SIG-M5 treated with dmso at 0.1 percent for 504 hours (cell line): Measurements from ENCODE around the gene KDM5B.
"Not testable (repeated sequence)": the region's sequence is repeated elsewhere in the genome, so short reads cannot be mapped to it uniquely, and the experiment has no call there.

Source experiments
- DNase-seq: peaks from one replicate; lab custom pipeline; 2025; ENCODE audit not compliant: unreplicated experiment; lab: John Stamatoyannopoulos, UW

The KDM5B gene

GRCh38 chr1:202812176-202813026 lies 4.2 kb upstream of the KDM5B start:
- peak; percentile 62 for DNase-seq

DNA sequence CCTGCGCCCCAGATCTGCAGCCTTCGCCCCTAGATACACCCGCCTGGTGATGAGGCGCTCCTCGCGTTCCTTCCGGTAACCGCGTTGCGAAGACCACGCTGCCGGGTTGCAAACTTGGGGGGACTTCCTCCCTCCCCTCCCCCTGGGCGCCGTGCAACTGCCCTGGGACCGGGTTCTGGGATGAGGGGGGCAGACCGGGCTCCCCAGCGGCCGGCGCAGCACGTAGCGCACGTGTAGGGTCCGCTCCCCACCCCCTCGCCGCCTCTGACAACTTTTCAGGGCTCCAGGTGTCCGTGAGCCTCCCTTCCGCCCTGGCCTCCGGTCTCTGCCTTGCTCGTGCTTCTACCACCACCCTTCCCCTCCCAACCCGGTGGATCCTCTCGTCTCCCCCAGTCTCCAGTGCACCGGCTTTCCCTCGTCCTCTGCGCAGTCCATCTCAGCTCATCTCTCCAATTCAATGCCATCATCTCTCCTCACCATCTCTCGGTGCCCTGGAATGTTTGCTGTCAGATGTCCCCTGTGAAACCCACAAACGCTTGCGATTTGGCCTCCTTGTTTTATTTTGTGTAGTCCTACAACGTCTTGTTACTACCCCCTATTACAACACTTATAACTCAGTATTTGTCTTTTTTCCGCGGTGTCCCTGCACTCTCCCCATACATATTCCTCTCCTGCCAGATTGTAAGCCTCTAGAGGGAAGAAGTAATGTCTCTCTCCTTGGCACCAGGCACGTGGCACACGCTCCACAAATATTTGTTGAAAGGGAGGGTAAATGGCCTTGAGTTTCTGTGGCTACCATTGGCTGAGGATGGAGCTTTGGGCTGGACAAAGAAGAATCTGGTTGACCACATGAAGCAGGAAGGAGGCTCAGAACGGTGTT lies 3.3 kb upstream of the KDM5B start:
- no peak for DNase-seq

DNA sequence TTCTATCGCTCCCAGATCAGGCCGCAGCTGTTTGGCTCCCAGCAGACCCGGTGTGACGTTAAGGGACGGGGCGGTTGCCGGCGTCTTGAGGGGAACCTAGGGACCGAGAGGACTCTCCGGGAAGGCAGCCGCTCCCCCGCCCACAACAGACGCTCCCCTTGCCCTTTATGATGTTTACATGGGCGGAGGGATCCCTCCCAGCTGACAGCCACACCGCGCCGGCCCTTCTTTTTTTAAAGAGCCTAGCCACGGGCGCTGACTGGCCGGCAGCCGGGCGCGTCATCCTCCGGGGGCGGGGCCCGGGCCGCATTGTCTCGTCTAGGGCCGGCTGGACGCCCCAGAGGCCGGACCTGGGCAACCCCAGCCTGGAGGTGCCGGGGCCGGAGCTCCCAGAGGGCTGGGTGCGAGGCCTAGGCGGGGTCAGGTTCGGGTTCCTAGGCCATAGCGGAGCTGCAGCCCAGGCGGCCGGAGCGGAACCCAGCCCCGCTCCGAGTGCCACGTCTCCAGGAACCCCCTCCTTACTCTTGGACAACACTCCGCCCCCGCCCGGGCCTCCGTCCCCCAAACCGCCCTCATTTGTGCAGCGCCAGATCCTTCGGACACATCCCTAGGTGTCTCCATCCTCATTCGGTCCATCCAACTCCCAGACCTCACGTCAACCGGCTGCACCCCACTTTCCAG lies 2.5 kb upstream of the KDM5B start, which contains the start of gene PCAT6:
Gene PCAT6 (plus strand): TSS at position 340 of the 681 bp plus-strand sequence.
- DNase-seq = peak; percentile 98

- DNase-seq = no peak
These were observed 2.0 kb upstream of the KDM5B start for GRCh38 chr1:202810193-202810614.

GRCh38 chr1:202809597-202810159 lies 1.5 kb upstream of the KDM5B start:
- no peak for DNase-seq

- DNase-seq = peak; percentile 62
These were observed 733 bp downstream of the KDM5B start for GRCh38 chr1:202807451-202807925.

GRCh38 chr1:202806845-202807450 lies 1.3 kb downstream of the KDM5B start:
- DNase-seq = peak; percentile 54

DNA sequence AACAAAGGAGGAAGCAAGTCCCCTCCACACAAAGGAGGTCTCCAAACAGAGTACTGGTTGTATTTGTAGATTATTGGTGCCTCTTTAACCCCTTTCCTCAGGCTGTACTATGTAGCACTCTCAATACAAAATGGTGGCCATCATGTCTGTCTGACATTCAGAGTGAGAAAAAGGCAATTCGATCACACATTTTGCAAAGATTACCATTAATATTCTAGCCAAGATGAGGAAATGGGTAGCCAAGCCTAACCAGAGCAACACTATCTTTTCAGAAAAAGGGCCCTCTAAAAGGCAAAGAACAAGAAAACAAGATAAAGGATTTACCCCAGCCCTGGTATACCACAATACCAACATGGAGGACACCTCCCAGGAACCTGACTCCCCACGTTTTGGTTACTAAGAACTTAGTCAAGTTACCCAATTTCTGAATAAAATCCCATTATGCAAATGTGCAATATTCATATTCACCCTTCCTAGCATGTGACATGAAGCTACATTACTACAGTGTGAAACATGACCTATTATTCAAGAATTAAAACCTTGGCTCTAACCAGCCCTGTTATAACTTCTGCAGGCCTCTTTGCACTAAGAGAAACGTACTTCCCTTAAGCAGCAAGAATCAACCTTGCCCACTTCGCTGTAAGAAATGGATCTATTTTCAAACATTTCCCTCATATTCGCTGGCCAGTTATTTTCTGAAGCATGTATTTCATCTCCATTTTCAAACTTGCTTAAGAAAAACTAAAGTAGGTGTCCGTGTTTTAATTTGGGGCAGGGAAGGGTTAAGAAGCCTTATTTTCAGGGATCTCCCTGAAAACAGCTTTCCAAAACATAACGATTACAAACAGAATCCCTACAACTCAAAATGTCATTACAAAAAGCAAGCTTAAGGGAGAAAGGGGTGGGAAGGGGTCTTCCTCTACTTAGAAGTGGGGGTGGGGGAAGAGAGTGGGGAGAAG lies 2.1 kb downstream of the KDM5B start:
- peak; percentile 62 for DNase-seq

DNA sequence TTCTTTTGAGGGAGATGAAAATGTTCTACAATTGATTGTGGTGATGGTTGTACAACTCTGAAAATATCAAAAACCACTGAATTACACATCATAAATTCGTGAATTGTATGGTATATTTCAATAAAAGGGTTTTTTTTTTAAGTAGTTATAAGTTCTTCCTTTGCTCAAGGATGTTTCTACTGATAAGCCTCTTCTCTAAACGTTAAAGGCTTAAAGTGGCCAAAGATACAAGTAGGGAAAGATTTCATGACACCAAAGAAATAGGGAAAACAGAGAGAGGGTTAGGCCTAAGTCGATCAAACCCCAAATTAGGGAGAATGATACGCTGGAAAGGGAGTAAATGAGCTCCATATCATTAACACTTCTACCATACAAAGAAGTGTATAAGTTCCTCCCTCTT lies 4.1 kb downstream of the KDM5B start:
- DNase-seq = no peak

DNA sequence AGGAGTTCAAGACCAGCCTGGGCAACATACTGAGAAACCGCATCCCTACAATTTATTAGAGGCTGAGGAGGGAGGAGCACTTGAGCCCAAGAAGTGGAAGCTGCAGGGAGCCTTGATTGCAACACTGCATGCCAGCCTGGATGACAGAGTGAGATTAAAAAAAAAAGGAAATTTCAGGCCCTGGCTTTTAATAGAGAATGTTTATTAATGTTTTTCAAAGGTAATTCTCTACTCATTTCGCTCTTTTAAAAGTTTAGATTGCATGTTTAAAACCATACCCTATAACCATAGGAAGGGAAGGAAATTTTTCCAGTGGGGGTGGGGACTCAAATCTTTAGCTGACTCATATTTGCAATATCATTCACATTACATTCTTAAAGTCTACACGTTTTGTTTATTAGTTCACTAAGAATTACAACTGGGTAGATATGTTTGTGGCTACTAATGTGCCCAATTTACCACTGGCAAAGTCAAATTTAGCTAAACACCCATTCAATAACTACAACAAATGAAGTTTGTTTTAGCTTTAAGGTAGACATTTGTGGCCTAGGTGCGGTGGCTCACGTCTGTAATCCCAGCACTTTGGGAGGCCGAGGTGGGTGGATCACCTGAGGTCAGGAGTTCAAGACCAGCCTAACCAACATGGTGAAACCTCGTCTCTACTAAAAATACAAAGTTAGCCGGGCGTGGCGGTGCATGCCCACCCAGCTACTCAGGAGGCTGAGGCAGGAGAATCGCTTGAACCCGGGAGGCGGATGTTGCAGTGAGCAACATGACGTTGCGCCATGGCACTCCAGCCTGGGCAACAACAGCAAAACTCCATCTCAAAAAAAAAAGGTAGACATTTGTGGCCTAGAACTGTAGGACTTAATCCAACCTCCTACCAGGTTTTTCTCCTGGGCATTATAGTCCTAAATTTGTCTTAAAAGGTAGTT lies 5.0 kb downstream of the KDM5B start:
- peak; percentile 80 for DNase-seq

DNA sequence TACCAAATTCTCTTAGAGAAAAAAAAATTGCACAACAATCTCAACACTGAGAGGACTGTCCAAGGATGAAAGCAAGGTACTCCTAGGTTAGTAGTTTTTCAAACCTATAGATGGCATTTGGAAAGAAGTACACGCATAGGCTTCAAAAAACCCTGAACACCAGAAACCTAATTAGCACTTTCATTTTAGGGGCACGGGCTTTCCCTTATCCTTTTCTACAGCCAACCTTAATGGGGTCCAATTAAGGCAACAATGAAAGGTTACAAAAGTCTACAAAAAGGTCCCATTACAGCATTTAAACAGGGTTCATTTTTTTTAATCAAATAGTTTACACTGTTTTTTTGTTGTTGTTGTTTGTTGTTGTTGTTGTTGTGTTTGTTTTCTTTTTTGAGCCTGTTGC lies 6.2 kb downstream of the KDM5B start:
- no peak for DNase-seq

DNA sequence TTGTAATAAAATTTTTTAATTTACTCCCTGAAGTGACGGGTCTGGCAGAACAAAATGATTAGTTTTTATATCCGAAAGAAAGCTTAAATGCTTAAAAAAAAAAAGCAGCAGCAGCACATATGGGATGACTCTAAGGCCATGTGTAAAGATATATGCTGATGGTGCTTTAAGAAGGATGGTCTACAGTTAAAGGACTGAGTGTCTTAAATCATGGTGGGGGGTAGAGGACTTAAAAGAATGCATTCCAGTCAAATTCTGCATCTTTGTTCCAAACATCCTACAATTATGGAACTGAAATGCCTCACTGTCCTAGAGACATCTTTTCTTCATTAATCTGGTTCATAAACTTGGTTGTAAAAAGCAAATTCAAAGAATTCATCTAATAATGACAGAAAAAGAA lies 7.0 kb downstream of the KDM5B start:
- DNase-seq = no peak

DNA sequence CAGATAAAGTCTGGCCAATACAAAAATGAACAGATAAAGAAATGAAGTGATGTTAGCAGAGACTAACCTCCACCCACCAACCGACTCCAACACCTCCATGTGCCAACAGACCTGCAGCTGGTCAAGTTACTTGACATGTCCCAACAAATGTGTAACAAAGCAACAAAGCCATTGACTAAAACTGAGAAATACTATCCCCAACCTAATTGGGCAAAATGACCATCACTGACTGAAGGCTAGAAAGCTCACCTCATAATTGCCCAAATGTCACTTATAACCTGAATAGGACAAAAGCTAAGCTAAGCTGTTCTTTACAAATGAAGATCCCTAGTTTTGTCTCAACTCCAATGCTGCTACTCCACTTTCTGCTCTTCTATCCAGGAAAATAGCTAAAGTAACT lies 7.5 kb downstream of the KDM5B start:
- DNase-seq = no peak

GRCh38 chr1:202798792-202799331 lies 9.4 kb downstream of the KDM5B start:
- DNase-seq = no peak

DNA sequence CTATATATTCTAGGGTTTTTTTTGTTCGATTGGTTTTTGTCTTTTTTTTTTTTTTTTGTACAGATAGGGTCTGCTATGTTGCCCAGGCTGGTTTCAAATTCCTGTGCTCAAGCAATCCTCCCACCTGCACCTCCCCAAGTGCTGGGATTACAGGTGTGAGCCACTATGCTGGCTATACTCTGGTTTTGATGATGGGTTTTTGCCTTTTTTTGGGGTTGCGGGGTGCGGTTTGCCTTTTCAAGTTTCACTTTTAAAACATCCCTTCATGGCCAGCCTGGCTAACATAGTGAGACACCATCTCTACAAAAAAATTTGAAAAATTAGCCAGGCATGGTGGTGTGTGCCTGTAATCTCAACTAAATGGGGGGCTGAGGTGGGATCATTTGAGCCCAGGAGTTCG lies 10.0 kb downstream of the KDM5B start:
- DNase-seq = no peak

DNA sequence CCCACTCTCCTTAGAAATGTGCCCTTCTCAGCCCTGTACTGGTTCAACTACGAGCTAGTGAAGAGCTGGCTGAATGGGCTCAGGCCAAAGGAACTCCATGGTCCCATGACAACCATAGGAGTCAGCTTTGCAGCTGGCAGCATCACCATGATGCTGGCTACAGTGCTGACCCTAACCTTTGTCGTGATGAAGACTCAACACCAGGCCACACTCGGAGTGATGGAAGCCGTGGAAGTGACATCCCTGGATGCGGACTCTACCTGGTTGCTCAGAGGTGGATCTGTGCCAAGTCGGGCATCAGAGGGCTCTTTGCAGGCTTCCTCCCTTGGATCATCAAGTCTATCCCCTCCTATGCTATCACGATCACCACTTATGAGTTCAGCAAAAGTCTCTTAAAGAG lies 11.6 kb downstream of the KDM5B start:
- no peak for DNase-seq

DNA sequence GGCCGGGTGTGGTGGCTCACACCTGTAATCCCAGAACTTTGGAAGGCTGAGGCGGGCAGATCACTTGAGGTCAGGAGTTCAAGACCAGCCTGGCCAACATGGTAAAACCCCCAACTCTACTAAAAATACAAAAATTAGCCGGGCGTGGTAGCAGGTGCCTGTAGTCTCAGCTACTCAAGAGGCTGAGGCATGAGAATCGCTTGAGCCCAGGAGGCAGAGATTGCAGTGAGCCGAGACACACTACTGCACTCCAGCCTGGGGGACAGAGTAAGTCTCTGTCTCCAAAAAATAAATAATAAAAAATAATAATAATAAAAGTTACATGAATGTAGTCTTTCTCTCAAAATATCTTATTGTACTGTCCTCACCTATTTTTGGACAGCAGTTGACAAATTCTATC lies 13.3 kb downstream of the KDM5B start:
- DNase-seq = not testable (repeated sequence)
